Stimulated activated CD8-positive, alpha-beta memory T cell treated with anti-CD3 and anti-CD28 coated beads, Interleukin-4, amount 100 ng/mL, for 1 hour (primary cell): ENCODE data around the gene NBPF11.
"Not testable (repeated sequence)": the region's sequence is repeated elsewhere in the genome, so short reads cannot be mapped to it uniquely, and the experiment has no call there.

Source experiments
- DNase-seq, 2 donors: peaks; one replicate each; pipeline ENCODE4 v3.0.0-alpha.2; 2020; ENCODE audit warnings: low read depth in 2 of 2, low spot score in 1 of 2

Gene NBPF11

GRCh38 chr1:148150014-148150413, 2.1 kb downstream of the NBPF11 start:
- not testable (repeated sequence) for DNase-seq

- DNase-seq = not testable (repeated sequence)
These were observed 2.8 kb downstream of the NBPF11 start for GRCh38 chr1:148149050-148149815.

- DNase-seq = not testable (repeated sequence)
These were observed 4.8 kb downstream of the NBPF11 start for GRCh38 chr1:148147052-148147838.

- not testable (repeated sequence) for DNase-seq
These were observed 5.7 kb downstream of the NBPF11 start for GRCh38 chr1:148146191-148146997.

- not testable (repeated sequence) for DNase-seq
These were observed 8.9 kb downstream of the NBPF11 start for GRCh38 chr1:148143223-148143622.

GRCh38 chr1:148141936-148142335, 10.1 kb downstream of the NBPF11 start:
- not testable (repeated sequence) for DNase-seq

- not testable (repeated sequence) for DNase-seq
These were observed 13.5 kb downstream of the NBPF11 start for GRCh38 chr1:148138606-148139005.

GRCh38 chr1:148122341-148122740, 29.7 kb downstream of the NBPF11 start:
- not testable (repeated sequence) for DNase-seq

GRCh38 chr1:148120395-148120794, 31.7 kb downstream of the NBPF11 start:
- DNase-seq = not testable (repeated sequence)

- DNase-seq = not testable (repeated sequence)
These were observed 56.3 kb downstream of the NBPF11 start for GRCh38 chr1:148095732-148096131.

- DNase-seq = not testable (repeated sequence)
These were observed 65.9 kb downstream of the NBPF11 start for GRCh38 chr1:148086196-148086595.

GRCh38 chr1:148081205-148081604, 70.9 kb downstream of the NBPF11 start:
- DNase-seq = not testable (repeated sequence)

- DNase-seq = not testable (repeated sequence)
These were observed 73.2 kb downstream of the NBPF11 start for GRCh38 chr1:148078632-148079519.

GRCh38 chr1:148078090-148078489, 74.0 kb downstream of the NBPF11 start:
- DNase-seq = not testable (repeated sequence)

- DNase-seq = not testable (repeated sequence)
These were observed 74.6 kb downstream of the NBPF11 start for GRCh38 chr1:148077458-148077857.

- DNase-seq = not testable (repeated sequence)
These were observed 78.7 kb downstream of the NBPF11 start for GRCh38 chr1:148073392-148073791.

- DNase-seq = not testable (repeated sequence)
These were observed 83.5 kb downstream of the NBPF11 start for GRCh38 chr1:148068606-148069005.

GRCh38 chr1:148068201-148068600, 83.9 kb downstream of the NBPF11 start:
- DNase-seq = not testable (repeated sequence)

GRCh38 chr1:148060294-148060701, 91.8 kb downstream of the NBPF11 start:
- DNase-seq = not testable (repeated sequence)

GRCh38 chr1:148057384-148057783, 94.7 kb downstream of the NBPF11 start:
- not testable (repeated sequence) for DNase-seq
